Activated naive CD8-positive, alpha-beta T cell treated with anti-CD3 and anti-CD28 coated beads, Interleukin-2, amount 50 U/mL, for 24 hours (primary cell): ENCODE data around the gene CREB1.

Experiments used
- ATAC-seq: fragments of 150-1000 bp; cut with Tn5 transposase; one replicate; pipeline ENCODE4 v1.10.0; 2021
- DNase-seq: peaks from one replicate; pipeline ENCODE4 v3.0.0; 2021
- H3K27ac Mint-ChIP-seq: one replicate; pipeline ENCODE4 v1.8.0; 2021; ENCODE audit warnings: mild to moderate bottlenecking, mixed read lengths
- H3K27me3 Mint-ChIP-seq: one replicate; pipeline ENCODE4 v1.8.0; 2021; ENCODE audit warnings: mixed read lengths
- H3K36me3 Mint-ChIP-seq: one replicate; pipeline ENCODE4 v1.8.0; 2021; ENCODE audit warnings: low read depth, mixed read lengths
- H3K4me1 Mint-ChIP-seq: one replicate; pipeline ENCODE4 v1.8.0; 2021; ENCODE audit warnings: mixed read lengths
- H3K4me3 Mint-ChIP-seq: one replicate; pipeline ENCODE4 v1.8.0; 2021; ENCODE audit warnings: mild to moderate bottlenecking, moderate library complexity, mixed read lengths
- H3K9me3 Mint-ChIP-seq: one replicate; pipeline ENCODE4 v1.8.0; 2021; ENCODE audit warnings: mixed read lengths

CREB1 gene

GRCh38 chr2:207541933-207542332 is 12.2 kb downstream of the CREB1 start:
- Mint-ChIP-seq H3K36me3 (peaks cover 56% of the 10 kb centered on the region), H3K9me3 (no peaks in the 10 kb centered on the region), H3K27me3 (no peaks in the 10 kb centered on the region), H3K27ac (no peak overlapping the region), H3K4me3 (no peak overlapping the region), H3K4me1 (peaks cover 75% of the 10 kb centered on the region)
- no peak for ATAC-seq
- DNase-seq, result no peak

GRCh38 chr2:207543272-207543671 is 13.5 kb downstream of the CREB1 start:
- ATAC-seq, result no peak
- Mint-ChIP-seq H3K36me3 (peaks cover 52% of the 10 kb centered on the region), H3K27ac (no peak overlapping the region), H3K27me3 (no peaks in the 10 kb centered on the region), H3K4me1 (peaks cover 74% of the 10 kb centered on the region), H3K9me3 (no peaks in the 10 kb centered on the region), H3K4me3 (no peak overlapping the region)
- no peak for DNase-seq

GRCh38 chr2:207546822-207547221 is 17.1 kb downstream of the CREB1 start:
- Mint-ChIP-seq H3K36me3 (peaks cover 35% of the 10 kb centered on the region), H3K27ac (peak overlapping the region; percentile 32), H3K27me3 (no peaks in the 10 kb centered on the region), H3K4me1 (peaks cover 84% of the 10 kb centered on the region), H3K9me3 (no peaks in the 10 kb centered on the region), H3K4me3 (no peak overlapping the region)
- no peak for DNase-seq
- ATAC-seq, result no peak

- Mint-ChIP-seq H3K36me3 (peaks cover 26% of the 10 kb centered on the region), H3K27ac (peak overlapping the region; percentile 2), H3K4me3 (no peak overlapping the region), H3K4me1 (peaks cover 68% of the 10 kb centered on the region), H3K27me3 (no peaks in the 10 kb centered on the region), H3K9me3 (no peaks in the 10 kb centered on the region)
- no peak for DNase-seq
- no peak for ATAC-seq
These were observed 19.4 kb downstream of the CREB1 start for GRCh38 chr2:207549145-207549544.

GRCh38 chr2:207558079-207558491 is 28.3 kb downstream of the CREB1 start:
- no peak for ATAC-seq
- Mint-ChIP-seq H3K27me3 (no peaks in the 10 kb centered on the region), H3K4me1 (peaks cover 12% of the 10 kb centered on the region), H3K9me3 (no peaks in the 10 kb centered on the region), H3K36me3 (peaks cover 49% of the 10 kb centered on the region), H3K4me3 (no peak overlapping the region), H3K27ac (peak overlapping the region; percentile 13)
- no peak for DNase-seq

- no peak for DNase-seq
- H3K36me3 Mint-ChIP-seq, result peaks cover 53% of the 10 kb centered on the region
These were observed 31.8 kb downstream of the CREB1 start for GRCh38 chr2:207561386-207562080.

GRCh38 chr2:207565736-207566500 is 36.2 kb downstream of the CREB1 start:
- H3K4me1 Mint-ChIP-seq, result peaks cover 10% of the 10 kb centered on the region
- no peak for DNase-seq
- H3K4me3 Mint-ChIP-seq, result no peak overlapping the region
- peaks cover 54% of the 10 kb centered on the region for H3K36me3 Mint-ChIP-seq
- no peaks in the 10 kb centered on the region for H3K27me3 Mint-ChIP-seq
- ATAC-seq, result no peak
- peak overlapping the region; percentile 47 for H3K27ac Mint-ChIP-seq
- no peaks in the 10 kb centered on the region for H3K9me3 Mint-ChIP-seq

More at GRCh38 chr2:207561386-207562080, 31.8 kb downstream of the CREB1 start:
- Mint-ChIP-seq H3K4me3 (no peak overlapping the region), H3K4me1 (peaks cover 3% of the 10 kb centered on the region), H3K27ac (no peak overlapping the region), H3K9me3 (no peaks in the 10 kb centered on the region), H3K27me3 (no peaks in the 10 kb centered on the region)
- ATAC-seq, result no peak

GRCh38 chr2:207567671-207568070 is 37.9 kb downstream of the CREB1 start:
- Mint-ChIP-seq H3K9me3 (no peaks in the 10 kb centered on the region), H3K27ac (no peak overlapping the region), H3K27me3 (no peaks in the 10 kb centered on the region)

GRCh38 chr2:207571370-207571769 is 41.6 kb downstream of the CREB1 start:
- H3K9me3 Mint-ChIP-seq, result no peaks in the 10 kb centered on the region
- DNase-seq (no peak), ATAC-seq (no peak)
- peaks cover 62% of the 10 kb centered on the region for H3K36me3 Mint-ChIP-seq
- peak overlapping the region; percentile 55 for H3K27ac Mint-ChIP-seq
- H3K27me3 Mint-ChIP-seq, result no peaks in the 10 kb centered on the region
- H3K4me3 Mint-ChIP-seq, result no peak overlapping the region
- peaks cover 14% of the 10 kb centered on the region for H3K4me1 Mint-ChIP-seq

More at GRCh38 chr2:207567671-207568070, 37.9 kb downstream of the CREB1 start:
- Mint-ChIP-seq H3K4me1 (peaks cover 14% of the 10 kb centered on the region), H3K4me3 (no peak overlapping the region), H3K36me3 (peaks cover 50% of the 10 kb centered on the region)
- no peak for DNase-seq
- ATAC-seq, result no peak

- no peaks in the 10 kb centered on the region for H3K27me3 Mint-ChIP-seq
- peaks cover 11% of the 10 kb centered on the region for H3K9me3 Mint-ChIP-seq
- peaks cover 16% of the 10 kb centered on the region for H3K4me1 Mint-ChIP-seq
- peaks cover 82% of the 10 kb centered on the region for H3K36me3 Mint-ChIP-seq
- no peak overlapping the region for H3K4me3 Mint-ChIP-seq
- DNase-seq (no peak), ATAC-seq (no peak)
- no peak overlapping the region for H3K27ac Mint-ChIP-seq
These were observed 55.2 kb downstream of the CREB1 start for GRCh38 chr2:207584952-207585351.

GRCh38 chr2:207587305-207587704 is 57.5 kb downstream of the CREB1 start:
- H3K27me3 Mint-ChIP-seq, result no peaks in the 10 kb centered on the region
- peaks cover 90% of the 10 kb centered on the region for H3K36me3 Mint-ChIP-seq
- H3K4me1 Mint-ChIP-seq, result peaks cover 16% of the 10 kb centered on the region
- DNase-seq (no peak), ATAC-seq (no peak)
- H3K9me3 Mint-ChIP-seq, result peaks cover 23% of the 10 kb centered on the region
- H3K27ac Mint-ChIP-seq, result no peak overlapping the region
- H3K4me3 Mint-ChIP-seq, result no peak overlapping the region

- Mint-ChIP-seq H3K36me3 (peaks cover 90% of the 10 kb centered on the region), H3K27me3 (no peaks in the 10 kb centered on the region), H3K4me1 (peaks cover 16% of the 10 kb centered on the region), H3K9me3 (peaks cover 31% of the 10 kb centered on the region), H3K27ac (peak overlapping the region; percentile 20), H3K4me3 (no peak overlapping the region)
- DNase-seq (no peak), ATAC-seq (no peak)
These were observed 59.4 kb downstream of the CREB1 start for GRCh38 chr2:207589143-207589542.

GRCh38 chr2:207593277-207593676 is 63.5 kb downstream of the CREB1 start:
- DNase-seq, result no peak
- Mint-ChIP-seq H3K27me3 (no peaks in the 10 kb centered on the region), H3K4me1 (peaks cover 15% of the 10 kb centered on the region), H3K4me3 (no peak overlapping the region), H3K36me3 (peaks cover 72% of the 10 kb centered on the region), H3K27ac (no peak overlapping the region), H3K9me3 (peaks cover 31% of the 10 kb centered on the region)
- ATAC-seq, result no peak

- H3K9me3 Mint-ChIP-seq, result peaks cover 26% of the 10 kb centered on the region
- H3K27me3 Mint-ChIP-seq, result no peaks in the 10 kb centered on the region
- H3K36me3 Mint-ChIP-seq, result peaks cover 62% of the 10 kb centered on the region
- H3K27ac Mint-ChIP-seq, result peak overlapping the region; percentile 28
- H3K4me1 Mint-ChIP-seq, result peaks cover 7% of the 10 kb centered on the region
- no peak overlapping the region for H3K4me3 Mint-ChIP-seq
- no peak for DNase-seq
- ATAC-seq, result no peak
These were observed 64.5 kb downstream of the CREB1 start for GRCh38 chr2:207594264-207594663.

GRCh38 chr2:207594731-207595130 is 65.0 kb downstream of the CREB1 start:
- Mint-ChIP-seq H3K4me3 (no peak overlapping the region), H3K27me3 (no peaks in the 10 kb centered on the region), H3K9me3 (peaks cover 21% of the 10 kb centered on the region), H3K36me3 (peaks cover 58% of the 10 kb centered on the region), H3K4me1 (peaks cover 6% of the 10 kb centered on the region), H3K27ac (no peak overlapping the region)
- ATAC-seq, result no peak
- DNase-seq, result no peak
